Epithelial cell of proximal tubule (primary cell): ENCODE results near the gene NAPG. TPM values are rescaled to one million over a fixed set of nuclear protein-coding genes. Genes with fewer than 3 reads are reported as not detected.
"Not testable (repeated sequence)": the region's sequence is repeated elsewhere in the genome, so short reads cannot be mapped to it uniquely, and the experiment has no call there.

Experiments
- DNase-seq: peaks from one replicate; pipeline ENCODE4 v3.0.0-alpha.2; 2011; ENCODE audit warnings: low read depth
- H3K4me3 ChIP-seq: 2 replicates; pipeline ENCODE4 v1.5.1; 2011; ENCODE audit warnings: low read depth, mild to moderate bottlenecking, low read length
- CTCF ChIP-seq: conservative IDR thresholded peaks from 2 replicates; pipeline ENCODE4 v1.5.1; 2012; ENCODE audit warnings: low read depth, mild to moderate bottlenecking, low read length
- total RNA-seq: library from RNA; depleted of rRNA; stranded (reverse); fragments of >200 nt; gene quantifications from 2 replicates; pipeline ENCODE4 v1.2.3, GENCODE V29; 2015

NAPG gene
- total RNA-seq, 1 donor from 2014 or later = 29.5 TPM

DNA sequence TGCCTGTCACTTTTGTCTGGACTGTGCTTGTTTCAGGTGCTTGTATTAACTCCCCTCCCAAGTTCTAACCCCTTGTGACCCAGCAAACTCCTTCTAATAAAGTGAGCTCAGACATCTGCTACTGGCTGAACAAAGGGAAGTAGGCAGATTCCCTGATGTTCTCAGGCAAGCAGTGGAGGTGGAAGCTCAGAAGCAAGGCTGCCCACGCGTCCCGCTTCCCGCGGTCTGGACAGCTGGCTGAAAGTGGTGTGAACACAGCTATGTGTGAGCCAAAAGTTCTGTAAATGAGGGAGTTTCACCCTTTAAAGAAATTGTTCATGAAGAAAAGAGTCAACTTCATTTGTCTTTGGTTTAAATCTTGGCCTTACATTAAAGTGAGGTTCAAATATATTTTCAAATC, 40.0 kb downstream of the NAPG start:
- H3K4me3 ChIP-seq = no peak overlapping the region
- no peak for DNase-seq
- TF ChIP-seq CTCF = no peak

DNA sequence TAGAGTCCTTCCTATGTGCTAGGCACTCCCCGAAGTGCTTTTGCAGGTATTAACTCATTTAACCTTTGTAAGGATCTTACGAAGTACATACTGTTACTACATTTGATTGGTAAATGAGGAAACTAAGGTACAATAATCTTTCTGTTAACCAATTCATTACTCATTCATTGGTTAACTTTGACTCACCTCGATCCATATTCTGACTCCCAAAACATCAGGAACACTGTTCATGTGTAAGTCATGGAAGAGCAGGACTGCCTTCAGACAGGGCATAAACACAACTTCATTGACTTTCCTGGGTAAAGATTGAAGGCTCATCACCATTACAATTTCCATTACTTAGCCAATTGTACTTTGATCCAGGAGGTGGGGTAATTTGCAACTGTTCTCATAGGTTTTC, 40.6 kb downstream of the NAPG start:
- H3K4me3 ChIP-seq = no peak overlapping the region
- DNase-seq = no peak
- no peak for TF ChIP-seq CTCF

DNA sequence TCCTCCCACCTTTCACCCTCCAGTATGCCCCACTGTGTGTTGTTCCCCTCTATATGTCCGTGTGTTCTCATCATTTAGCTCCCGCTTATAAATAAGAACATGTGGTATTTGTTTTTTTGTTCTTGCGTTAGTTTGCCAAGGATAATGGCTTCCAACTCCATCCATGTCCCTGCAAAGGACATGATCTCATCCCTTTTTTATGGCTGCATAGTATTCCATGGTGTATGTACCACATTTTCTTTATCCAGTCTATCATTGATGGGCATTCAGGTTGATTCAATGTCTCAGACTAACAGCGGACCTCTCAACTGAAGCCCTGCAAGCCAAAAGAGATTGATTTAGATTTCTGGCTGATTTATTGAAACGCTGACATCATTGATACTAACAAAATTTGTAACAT, 44.1 kb downstream of the NAPG start:
- H3K4me3 ChIP-seq, DNase-seq: not testable (repeated sequence)

DNA sequence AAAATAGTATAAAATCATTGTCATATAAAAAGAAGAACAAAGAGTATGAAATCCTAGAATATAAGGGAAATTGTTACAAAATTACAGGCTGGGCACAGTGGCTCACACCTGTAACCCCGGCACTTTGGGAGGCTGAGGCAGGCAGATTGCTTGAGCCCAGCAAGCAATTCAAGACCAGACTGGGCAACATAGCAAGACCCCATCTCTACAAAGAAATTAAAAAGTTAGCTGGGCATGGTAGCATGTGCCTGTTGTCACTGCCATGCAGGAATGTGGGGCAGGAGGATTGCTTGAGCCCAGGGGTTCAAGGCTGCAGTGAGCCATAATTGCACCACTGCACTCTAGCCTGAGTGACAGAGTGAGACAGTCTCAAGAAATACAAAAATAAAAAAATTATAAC, 44.8 kb downstream of the NAPG start:
- TF ChIP-seq CTCF = no peak
- no peak for DNase-seq
- no peak overlapping the region for H3K4me3 ChIP-seq

DNA sequence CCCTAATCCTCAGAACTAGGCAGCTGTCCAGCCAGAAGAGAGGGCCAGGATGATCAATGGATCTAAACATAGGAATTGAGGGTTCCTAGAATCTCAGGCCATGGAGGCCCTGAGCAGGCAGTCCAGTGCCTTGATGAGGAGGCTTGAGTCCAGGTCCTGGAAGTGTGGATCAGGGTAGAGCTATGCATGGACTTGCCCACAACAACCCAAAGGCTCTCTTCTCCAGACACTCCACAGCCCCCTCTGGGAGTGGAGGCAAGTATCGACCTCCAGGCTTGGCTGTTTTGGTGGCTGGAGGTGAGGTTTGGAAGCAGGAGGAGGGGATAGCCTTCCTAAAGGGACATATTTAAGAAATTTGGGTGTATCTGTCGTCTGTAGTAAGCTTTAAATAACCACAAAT, 45.7 kb downstream of the NAPG start:
- TF ChIP-seq CTCF = no peak
- H3K4me3 ChIP-seq = no peak overlapping the region
- DNase-seq = no peak

- H3K4me3 ChIP-seq, DNase-seq: not testable (repeated sequence)
These were observed 47.4 kb downstream of the NAPG start for GRCh38 chr18:10573261-10573660.

- not testable (repeated sequence) for DNase-seq
These were observed 48.6 kb downstream of the NAPG start for GRCh38 chr18:10574412-10574811.

GRCh38 chr18:10577842-10578572, 52.2 kb downstream of the NAPG start:
- not testable (repeated sequence) for DNase-seq, H3K4me3 ChIP-seq

More at GRCh38 chr18:10574412-10574811, 48.6 kb downstream of the NAPG start:
- not testable (repeated sequence) for H3K4me3 ChIP-seq

DNA sequence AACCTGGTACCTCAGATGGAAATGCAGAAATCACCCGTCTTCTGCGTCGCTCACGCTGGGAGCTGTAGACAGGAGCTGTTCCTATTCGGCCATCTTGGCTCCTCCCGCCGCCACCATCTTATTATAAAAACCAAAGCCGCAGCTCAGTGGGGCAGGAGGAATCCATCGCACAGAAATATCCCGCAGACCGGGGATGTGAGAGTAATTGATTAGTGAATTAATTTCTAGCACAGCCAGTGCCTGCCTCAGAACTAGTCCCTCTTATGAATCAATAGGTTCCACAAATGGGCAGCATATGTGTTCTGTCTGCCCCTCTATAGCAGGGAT, 52.7 kb downstream of the NAPG start:
- H3K4me3 ChIP-seq, DNase-seq: not testable (repeated sequence)
